Urothelium cell line (cell line): ENCODE measurements around the gene HPCAL1.

ENCODE experiments used
- DNase-seq: peaks from one replicate; pipeline ENCODE4 v3.0.0; 2011; ENCODE audit warnings: low spot score, mixed read lengths
- FAIRE-seq: peaks from 2 replicates; lab custom pipeline; 2011; peaks lifted over from hg19 to GRCh38; lab: Jason Lieb, UNC

The HPCAL1 gene

DNA sequence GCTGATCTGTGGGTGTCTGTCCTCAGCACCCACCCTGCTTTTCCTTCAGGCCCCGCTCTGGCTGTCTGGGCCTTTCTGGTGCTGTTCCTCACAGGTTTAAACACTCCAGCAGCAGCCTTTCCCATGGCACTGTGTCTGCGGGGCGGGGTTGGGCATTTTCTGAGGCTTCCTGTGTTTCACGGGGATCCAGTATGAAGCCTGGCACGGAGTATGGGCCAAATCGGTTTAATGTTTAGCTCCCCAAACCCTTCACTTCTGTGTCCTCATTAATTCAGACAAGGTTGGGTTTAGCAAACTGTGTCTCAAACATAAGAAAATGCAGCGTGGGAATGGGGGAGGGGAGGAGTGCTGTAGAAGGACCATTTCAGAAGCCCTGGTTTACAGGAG lies 44.9 kb downstream of the HPCAL1 start:
- no peak for FAIRE-seq
- DNase-seq = no peak

DNA sequence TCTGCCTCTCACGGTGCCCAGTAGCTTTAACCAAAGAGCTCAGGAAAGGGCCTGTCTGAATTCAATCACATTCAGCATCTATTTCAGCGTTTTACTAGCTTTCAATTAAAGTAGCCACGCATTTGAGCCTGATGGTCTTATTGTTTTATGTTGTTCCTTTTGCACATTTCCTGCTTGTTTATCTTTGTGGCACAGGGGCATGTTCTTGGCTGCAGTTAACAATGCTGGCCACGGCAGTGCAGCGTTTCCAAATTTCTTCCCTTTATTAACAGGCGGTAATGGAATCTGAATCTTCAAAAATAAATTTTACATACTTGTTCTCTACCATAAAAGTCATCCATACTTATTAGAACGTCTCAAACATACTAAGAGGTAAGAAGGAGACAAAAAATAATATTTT lies 46.2 kb downstream of the HPCAL1 start:
- no peak for FAIRE-seq
- DNase-seq = no peak

DNA sequence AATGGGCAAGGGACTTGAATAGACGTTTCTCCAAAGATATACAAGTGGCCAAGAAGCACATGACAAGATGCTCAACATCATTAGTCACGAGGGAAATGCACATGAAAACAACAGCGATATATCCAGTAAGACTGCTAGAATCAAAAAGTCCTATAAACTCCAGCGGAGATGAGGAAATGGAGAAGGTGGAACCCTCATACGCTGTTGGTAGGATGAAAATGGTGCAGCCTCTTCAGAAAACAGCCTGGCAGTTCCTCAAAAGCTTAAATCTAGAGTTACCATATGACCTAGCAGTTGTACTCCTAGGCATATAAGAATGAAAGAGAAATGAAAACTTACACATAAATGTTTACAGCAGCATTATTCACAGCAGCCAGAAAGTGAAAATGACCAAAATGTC lies 48.1 kb downstream of the HPCAL1 start:
- no peak for DNase-seq

DNA sequence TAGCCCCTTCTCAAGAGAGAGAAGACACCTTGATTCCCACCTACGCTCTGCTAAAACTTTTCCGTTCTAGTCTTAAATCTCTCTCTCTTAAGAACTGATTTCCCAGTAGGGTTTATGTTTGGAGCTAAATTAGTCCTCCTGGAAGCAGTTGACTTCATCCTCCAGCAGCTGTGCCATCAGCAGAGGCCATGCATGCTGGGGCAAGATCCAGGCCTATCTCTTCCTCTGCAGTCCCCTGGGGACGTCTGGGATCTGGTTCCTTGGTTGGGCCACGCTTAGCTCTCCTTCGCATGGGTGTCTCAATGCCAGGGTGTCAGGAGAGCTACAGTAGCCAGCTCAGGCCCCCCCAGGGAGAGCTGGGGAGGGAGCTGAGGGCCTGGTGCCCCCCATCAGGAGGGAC lies 49.7 kb downstream of the HPCAL1 start:
- FAIRE-seq (no peak), DNase-seq (no peak)

More for the DNA sequence above, 48.1 kb downstream of the HPCAL1 start:
- no peak for FAIRE-seq

DNA sequence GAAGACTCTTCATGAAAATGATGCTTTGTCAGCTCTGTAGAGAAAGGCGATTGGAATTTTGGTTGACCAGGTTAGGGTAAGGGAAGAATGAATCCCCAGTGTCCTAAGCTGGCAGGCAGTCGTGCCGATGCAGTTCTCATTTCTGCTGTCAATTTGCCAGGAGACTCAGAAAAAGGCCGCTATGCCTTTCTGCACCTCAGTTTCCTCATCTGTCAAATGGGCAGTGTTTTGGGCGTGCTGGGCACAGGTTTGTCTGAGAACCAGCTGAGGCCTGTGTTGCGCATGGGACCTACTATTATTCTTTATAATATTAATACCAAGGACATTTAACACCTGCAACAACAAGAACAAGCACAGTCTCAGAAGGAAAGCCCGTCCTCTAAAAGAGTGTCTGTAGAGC lies 50.3 kb downstream of the HPCAL1 start:
- no peak for FAIRE-seq

DNA sequence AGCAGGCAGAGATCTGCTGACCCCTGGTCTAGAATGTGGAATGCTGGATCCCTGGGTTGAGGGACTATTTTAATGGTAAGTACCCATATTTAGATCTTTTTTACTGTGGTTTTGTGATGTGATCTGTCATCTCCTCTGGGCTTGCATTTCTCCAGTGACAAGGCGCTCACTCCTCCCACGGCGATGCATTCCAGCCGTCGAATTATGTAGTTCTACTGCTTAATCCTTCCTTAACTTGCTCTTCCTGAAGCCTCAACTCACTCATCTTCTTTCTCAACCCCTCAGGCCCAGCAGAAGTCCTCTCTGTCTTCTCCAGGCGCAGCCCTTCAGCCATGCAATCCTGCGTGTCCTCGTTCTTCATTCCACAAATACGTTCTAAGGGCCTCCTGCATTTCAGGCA lies 51.2 kb downstream of the HPCAL1 start:
- no peak for DNase-seq
- FAIRE-seq = no peak

More for the DNA sequence above, 50.3 kb downstream of the HPCAL1 start:
- no peak for DNase-seq

DNA sequence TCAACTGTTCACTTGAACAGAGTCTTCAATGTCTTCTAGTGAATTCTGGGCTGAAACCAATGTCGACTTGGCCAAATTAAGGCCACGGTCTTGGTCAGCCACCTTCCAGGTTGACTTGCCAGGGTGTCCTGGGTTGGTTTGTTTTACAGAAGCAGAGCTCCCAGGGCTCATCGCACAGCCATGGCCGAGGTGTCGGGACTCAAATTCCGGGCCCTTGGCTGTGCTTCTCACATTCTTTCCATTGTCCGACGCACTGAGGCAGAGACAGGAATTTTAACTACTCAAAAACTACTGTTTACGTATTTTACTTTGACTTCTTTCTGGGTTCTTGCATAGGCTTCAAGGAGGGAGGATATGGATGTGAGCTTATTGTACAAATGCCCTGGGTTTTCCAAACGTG lies 51.7 kb downstream of the HPCAL1 start:
- no peak for FAIRE-seq

DNA sequence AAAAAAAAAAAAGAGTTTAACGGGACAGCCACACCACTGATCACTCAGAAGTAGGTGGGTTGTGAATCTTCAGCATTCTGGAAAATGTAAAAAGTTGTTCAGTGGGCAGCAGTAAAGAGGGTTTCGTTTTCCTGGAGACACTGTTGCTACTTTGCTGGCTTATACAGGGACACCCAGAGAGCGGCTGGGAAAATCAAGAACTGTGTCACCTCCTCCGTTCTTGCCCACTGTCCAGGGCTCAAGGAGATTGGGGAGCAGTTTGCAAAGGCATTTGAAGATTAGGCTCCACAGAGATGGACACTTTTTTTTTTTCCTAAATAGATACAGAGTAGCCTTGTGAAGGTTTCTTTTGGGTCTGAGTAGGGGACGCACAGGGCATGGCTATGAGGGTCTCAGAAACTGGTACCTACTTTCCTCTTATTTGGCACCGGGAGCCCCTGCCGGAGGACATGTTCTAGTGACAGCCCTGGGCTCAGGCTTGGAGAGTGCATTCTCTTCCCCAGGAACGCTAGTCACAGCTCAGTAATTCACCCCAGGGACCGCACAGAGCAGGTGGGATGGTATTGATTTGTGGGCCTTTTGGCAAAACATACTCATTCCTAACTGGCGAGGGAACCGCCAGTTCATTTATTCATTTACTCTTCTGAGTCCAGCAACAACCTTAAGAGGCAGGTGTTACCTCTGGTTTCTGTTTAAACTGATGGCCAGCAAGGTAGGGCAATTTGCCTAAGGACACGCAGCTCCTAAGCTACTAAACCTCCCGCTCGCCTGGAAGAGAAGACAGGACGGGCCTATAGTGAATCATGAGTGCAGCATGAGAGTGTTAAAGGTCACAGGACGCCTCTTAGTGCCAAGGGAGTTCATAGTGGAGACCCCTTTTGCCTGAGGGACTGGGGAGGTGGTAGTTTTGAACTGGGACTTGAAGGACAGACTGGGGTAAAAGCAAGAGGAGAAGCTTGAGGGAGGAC lies 53.1 kb downstream of the HPCAL1 start:
- no peak for FAIRE-seq

More for the DNA sequence above, 51.7 kb downstream of the HPCAL1 start:
- DNase-seq = no peak

DNA sequence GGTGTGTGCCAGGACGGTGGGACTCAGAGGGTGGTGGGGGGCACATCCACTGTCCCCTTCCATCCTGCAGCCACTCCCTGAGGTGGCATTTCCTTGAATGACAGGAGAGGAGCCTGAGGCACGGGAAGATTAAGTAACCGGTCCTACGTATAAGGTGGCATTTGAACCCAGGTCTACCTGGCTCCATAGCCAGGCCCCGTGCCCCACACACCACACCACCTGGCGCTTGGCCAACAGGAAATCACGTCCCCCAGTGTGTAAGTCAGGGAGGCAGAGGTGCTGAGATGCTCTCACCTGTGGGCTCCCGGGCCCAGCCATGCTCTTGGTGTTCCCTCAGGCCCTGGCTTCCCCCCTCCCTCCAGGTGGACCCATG lies 53.7 kb downstream of the HPCAL1 start:
- no peak for DNase-seq
- FAIRE-seq = no peak

More for the DNA sequence above, 53.1 kb downstream of the HPCAL1 start:
- no peak for DNase-seq

DNA sequence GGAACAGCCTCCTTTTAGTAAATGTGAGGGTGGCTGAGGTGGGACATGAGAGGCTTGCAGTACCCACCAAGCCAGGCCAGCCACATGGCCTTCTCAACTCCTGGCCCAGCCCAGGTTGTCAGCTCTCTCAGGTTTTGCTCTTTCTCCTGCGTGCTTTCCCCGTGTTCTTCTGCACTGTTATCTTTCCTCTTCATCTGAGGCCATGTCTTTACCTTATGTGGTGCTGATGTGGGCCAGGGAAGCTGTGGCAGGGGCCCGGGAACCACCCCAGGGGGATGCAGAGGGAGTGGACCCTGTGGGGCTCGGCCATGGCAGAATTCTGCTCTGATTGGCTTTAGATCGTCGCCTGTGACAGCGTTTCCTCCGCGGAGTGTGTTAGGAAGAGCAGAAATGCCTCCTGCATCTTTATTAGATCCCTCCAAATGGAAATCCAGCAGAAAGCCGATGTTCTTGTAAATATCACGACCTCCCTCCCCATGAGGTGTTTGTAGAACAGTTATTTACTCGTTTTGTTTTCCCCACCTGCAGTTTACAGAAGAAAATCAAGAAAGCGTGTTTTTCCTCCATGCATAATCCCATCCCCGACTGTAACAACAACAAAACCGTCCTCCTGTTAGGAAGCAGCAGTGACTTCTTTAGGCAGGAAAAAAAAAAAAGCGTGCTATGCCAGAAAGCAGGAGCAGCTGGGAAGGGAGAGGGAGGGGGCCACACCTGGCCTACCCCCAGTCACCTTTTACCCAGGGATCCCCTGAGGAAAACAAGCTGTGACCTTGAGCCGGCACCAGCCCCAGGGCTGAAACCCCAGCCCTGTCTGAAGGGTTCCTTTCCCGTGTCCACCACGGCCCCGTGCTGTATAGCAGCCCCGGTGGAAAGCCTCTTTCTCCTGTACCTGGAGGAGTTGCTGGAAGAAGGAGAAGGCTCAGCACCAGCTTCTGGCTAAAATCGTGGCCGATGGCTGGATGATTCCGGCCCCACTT lies 54.8 kb downstream of the HPCAL1 start:
- DNase-seq = no peak
- no peak for FAIRE-seq

DNA sequence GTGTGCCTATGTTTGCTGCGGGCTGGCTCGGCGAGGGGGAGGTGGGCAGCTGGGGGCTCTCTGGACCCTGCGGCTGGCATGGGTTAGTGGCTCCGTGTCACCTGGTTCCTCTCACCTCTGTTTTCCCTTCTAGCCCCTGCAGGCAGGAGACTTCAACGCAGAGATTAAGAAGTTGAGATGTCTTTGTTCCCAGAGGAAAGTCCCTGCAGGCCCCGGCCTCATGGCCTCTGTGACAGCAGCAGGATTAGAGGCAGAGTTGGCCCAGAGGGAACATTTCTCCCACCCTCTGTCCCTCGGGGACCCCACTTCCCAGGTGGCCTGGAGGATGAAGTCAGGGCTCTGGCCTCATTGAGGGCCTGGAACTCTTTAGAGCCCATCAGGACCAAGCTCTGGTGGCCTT lies 56.5 kb downstream of the HPCAL1 start:
- FAIRE-seq (no peak), DNase-seq (no peak)

DNA sequence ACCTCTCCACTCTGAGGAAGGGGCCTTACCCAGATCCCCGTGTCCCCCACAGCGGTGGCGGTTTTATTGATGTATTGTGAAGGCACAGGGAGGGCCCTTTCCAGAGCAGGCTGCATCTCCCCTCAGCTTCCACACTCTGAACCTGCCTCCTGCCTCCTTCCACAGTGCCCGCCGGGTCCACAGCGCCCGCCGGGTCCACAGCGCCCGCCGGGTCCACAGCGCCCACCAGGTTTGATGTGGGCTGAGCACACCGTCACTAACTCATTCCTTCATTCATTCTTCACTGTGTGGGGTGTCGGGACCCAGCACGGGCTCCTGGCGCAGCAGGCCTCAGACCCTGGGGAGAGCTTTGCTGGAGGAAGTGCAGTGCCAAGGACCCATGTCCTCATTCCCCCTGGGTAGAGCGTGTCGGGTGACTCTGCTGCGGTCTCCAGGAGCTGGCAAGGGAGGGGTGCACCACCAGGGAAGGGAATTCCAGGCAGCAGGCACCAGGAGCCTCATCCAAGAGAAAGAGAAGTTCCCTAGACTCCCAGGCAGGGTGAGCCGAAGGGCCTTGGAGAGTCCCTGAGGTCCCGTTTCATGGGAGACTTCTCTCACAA lies 57.1 kb downstream of the HPCAL1 start:
- FAIRE-seq = no peak
- no peak for DNase-seq

DNA sequence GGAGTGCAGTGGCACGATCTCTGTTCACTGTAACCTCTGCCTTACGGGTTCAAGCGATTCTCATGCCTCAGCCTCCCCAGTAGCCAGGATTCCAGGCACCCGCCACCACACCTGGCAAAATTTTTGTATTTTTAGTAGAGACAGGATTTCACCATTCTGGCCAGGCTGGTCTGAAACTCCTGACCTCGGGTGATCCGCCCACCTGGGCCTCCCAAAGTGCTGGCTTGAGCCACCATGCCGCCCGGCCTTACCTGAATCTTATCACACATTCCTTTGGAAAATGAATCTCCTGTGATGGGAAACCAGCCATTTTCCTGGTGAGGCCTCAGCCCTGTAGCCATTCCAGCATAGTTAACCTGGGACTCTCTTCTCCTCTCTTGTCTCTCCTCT lies 57.8 kb downstream of the HPCAL1 start:
- no peak for FAIRE-seq
- no peak for DNase-seq

DNA sequence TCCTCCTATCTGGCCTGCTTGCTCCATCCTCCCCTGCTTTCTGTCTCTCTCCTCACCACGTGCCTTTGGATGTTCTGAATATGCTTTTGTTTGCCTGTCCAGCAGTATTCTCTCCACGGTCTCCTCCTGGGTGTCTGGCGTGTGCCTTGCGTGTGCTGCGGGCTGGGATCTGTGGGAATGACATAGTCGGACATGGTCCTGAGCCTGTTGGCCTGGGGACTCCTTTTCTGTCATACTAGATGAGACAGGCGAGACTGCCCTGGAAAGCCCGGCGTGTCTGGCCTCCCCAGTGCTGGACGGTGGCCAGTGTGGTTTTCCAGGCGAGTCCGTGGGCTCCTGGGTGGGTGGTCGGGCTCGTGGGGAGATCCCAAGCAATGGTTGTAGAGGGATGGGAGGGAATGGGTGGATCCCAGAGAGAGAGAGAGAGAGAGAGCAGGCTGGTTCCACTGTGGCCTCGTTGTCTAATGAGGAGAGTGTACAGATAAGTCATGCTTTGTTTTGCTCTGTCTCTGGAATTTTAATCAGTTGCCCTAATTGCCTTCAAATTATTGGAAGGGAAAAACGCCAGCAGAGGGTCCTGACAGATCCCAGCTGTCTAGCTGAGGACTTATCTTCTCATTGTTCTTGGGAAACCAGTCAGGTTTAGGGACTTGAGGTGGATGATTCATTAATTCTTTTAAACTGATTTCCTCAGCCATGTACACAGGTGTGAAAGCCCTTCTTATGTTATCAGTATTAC lies 58.3 kb downstream of the HPCAL1 start:
- no peak for FAIRE-seq
- no peak for DNase-seq

DNA sequence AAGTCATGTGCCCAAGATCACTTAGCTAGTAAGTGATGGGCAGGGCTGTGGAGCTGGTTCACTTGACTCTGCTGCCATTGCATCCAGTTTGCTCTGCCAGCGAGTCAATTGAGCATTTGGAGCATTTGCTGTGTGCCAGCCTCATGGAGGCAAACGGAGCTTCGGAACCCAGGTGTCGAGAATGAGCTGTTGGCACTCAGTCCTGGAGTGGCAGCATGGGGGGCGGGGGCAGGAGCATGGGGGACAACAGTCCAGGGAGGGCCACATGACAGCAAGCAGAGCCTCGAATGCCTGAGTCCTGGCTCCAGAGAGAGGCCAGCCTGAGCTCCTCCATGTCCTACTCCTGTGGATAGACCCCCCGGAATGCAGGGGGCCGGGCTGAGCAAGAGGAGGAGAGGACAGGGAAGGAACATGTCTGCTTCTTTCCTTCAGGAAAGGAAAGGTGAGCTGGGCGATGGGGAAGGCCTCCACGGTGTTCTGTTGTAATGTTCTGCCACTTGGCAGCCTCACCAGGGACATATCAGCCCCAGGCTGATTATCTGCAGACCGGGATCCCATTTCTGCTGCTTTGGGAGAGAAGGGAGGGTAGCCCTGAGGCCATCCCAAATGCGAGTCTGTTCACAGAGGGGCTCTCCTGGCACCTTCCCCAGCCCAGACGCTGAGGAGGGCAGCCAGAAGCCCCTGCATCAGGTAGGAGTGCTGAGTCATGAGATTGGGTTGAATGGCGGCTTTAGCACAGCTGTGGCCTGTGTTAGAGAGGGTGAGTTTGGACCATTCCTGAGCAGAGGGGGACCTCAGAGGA lies 59.6 kb downstream of the HPCAL1 start:
- no peak for FAIRE-seq

DNA sequence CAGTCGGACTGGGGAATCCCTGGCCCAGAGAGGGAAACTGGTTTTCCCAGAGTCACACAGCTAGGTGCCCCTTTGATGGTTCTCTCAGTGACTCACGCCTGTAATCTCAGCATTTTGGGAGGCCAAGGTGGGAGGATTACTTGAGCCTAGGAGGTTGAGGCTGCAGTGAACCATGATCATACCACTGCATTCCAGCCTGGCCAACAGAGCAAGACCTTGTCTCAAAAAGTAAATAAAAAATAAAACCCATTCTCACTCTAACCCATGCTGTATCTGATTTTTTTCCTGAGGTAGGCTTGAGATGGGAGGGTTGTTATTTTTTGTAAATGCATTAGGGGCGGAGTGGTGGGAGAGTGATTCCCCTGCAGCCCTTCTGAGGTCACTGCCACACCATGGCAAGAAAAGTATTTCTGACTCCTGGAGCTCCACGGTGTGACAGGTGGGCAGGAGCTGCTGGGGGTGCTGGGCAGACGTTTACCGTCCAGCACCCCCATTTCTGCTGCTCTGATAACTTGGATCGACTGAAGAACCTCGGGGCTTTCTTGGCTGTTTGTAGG lies 60.3 kb downstream of the HPCAL1 start:
- FAIRE-seq (no peak), DNase-seq (no peak)

More for the DNA sequence above, 59.6 kb downstream of the HPCAL1 start:
- DNase-seq = no peak

DNA sequence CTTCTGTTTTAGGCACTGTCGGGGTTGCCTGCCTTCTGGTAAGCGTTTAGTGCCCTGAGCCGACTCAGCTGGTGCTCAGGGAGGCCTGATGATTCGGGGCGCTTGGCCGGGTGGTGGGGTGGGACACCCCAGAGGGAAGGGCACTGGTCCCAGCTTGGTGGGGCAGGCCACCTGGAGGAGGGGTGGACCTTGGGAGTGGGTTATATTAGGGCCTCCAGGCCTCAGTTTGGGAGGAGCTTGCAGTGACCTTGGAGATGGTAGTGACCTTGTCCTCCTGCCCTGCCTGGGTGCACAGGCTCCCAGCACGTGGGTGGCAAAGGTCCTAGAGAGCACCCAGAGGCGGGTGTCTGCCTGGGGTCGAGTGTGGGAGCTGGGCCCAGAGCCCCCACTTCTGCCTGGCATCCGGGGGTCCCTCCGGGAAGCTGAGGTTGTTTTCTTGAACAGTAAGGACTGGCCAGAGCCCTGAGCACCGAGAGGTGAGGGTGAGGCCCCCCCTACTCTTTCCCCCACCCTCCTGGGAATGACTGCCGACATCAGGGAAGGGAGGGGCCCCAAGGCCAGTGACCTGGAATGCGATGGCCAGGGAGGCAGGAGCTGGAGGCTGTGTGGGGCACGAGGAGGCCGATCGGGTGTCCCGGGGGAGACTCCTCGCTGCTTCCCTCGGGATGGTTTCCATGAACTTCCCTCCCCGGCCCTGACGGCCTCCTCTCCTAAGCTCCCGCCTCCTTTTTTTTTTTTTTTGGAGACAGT lies 61.3 kb downstream of the HPCAL1 start:
- DNase-seq (no peak), FAIRE-seq (no peak)

DNA sequence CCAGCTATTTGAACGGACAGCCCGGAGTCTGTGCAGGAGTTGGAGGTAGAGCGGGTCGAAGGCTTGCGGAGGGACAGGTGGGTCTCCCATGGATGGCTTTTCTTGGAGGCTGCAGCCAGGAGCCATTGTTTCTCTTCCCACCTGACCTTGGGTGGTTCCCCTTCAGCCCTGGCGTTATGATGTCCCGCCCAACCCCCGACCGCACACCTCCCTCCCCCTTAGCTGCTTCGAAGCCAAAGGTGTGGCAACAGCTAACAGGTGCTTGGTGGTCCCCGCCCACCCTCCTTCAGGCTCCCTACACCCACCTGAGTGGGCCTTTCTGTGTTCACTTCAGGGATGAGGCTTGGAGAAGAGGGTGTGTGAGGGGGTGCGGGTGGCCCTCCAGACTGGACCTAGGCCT lies 62.7 kb downstream of the HPCAL1 start:
- no peak for DNase-seq
- no peak for FAIRE-seq
